WTC11 (cell line): ENCODE measurements around the gene NOP9.

ENCODE experiments used
- ATF3 ChIP-seq: sonication (generic); formaldehyde crosslinking; conservative IDR thresholded peaks from 2 replicates; pipeline ENCODE4 v1.8.1; 2022; ENCODE audit warnings: mild to moderate bottlenecking, missing genetic modification reagents
- CTCF ChIP-seq: fragments of 200-600 bp; IDR thresholded peaks from 2 replicates; pipeline ENCODE4 v1.8.0; 2022; ENCODE audit warnings: antibody characterized with exemption
- IRF2 ChIP-seq: sonication (generic); formaldehyde crosslinking; IDR thresholded peaks from 2 replicates; pipeline ENCODE4 v1.8.0; 2022; ENCODE audit warnings: low read depth, missing genetic modification reagents, borderline replicate concordance
- NR1H2 ChIP-seq: sonication (generic); formaldehyde crosslinking; IDR thresholded peaks from 2 replicates; pipeline ENCODE4 v1.9.0; 2021; ENCODE audit warnings: mild to moderate bottlenecking, moderate library complexity, missing genetic modification reagents
- NR2C2 ChIP-seq: sonication (generic); formaldehyde crosslinking; IDR thresholded peaks from 2 replicates; pipeline ENCODE4 v1.8.0; 2022; ENCODE audit warnings: mild to moderate bottlenecking, missing genetic modification reagents
- USF2 ChIP-seq: sonication (generic); formaldehyde crosslinking; IDR thresholded peaks from 2 replicates; pipeline ENCODE4 v1.8.1; 2023; ENCODE audit warnings: mild to moderate bottlenecking, missing genetic modification reagents, moderate library complexity

- TF ChIP-seq CTCF (no peak), NR1H2 (CRISPR knock-in tag) (no peak), ATF3 (CRISPR knock-in tag) (no peak), NR2C2 (CRISPR knock-in tag) (no peak), USF2 (CRISPR knock-in tag) (no peak), IRF2 (CRISPR knock-in tag) (no peak)
These were observed 37.6 kb downstream of the NOP9 start for GRCh38 chr14:24337144-24337823.
